Brain microvascular endothelial cell (primary cell): ENCODE results near the gene KCND2.

Experiments
- DNase-seq: peaks from one replicate; pipeline ENCODE4 v3.0.0-alpha.2; 2020
- H3K27ac ChIP-seq: fragments of 250-450 bp; sonication (Bioruptor Pico); 2 replicates; pipeline ENCODE4 v1.5.1; 2020; ENCODE audit warnings: mild to moderate bottlenecking, moderate library complexity
- H3K27me3 ChIP-seq: fragments of 250-450 bp; sonication (Bioruptor Pico); replicated peaks from 2 replicates; pipeline ENCODE4 v1.5.1; 2020; ENCODE audit warnings: mild to moderate bottlenecking
- H3K36me3 ChIP-seq: fragments of 250-450 bp; sonication (Bioruptor Pico); replicated peaks from 2 replicates; pipeline ENCODE4 v1.5.1; 2020; ENCODE audit warnings: mild to moderate bottlenecking
- H3K4me3 ChIP-seq: 2 replicates; pipeline ENCODE4 v1.5.1; 2011; ENCODE audit warnings: low read depth, mild to moderate bottlenecking, control low read depth, low read length, moderate library complexity
- CTCF ChIP-seq: IDR thresholded peaks from 2 replicates; pipeline ENCODE4 v1.5.1; 2011; ENCODE audit warnings: low read depth, mild to moderate bottlenecking, moderate library complexity, low read length, control low read depth, inconsistent platforms; ENCODE audit errors: missing control alignments
- in situ Hi-C: cut with HindIII; loops from 2 replicates; pipeline ENCODE4 v1.10.0; 2017; ENCODE audit warnings: low sequenced_read_pairs, low pct_ligation_motif_present

KCND2 gene

DNA sequence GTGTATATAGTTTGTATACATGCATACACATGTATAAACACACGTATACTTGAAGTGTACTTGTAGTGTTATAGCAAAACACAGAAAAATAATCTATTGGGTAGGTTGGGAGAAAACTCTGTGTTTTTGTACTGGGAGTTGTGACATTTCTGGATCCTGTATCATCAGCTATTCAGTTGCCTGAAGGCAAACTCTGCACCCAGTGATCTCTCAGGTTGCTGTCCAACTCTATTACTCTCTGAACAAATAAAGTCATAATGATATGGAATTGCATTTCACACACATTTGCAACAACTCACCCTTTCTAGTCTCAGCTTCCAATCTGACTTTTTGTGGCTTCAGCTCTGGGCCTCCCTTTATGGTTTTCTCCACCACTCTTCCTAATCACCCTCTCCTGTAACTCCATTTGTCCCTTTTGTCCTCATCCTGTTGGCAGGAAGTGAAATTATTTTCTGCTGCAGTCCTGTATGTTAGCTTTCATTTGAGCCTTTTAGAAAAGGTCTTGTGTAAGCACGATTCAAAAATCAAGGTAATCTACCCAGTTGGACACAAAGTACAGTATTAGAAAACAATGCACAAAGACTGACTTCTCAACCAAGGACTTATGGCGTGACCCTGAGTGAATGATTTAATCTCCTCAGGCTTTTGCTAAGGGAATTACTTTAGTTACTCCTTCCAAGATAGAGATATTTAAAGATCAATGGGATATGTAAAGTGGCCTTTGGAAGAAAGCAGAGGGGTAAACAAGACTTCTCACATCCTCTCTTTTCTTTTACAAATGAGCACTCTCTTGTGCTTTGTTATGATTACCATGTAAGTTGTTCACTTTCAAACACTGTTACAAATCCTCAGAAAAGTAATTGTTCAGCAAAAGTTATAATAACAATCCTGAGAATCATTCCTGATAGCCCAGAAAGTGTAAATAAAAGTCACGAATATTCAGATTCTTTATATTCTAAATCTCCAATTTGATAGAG, 249.1 kb downstream of the KCND2 start:
- H3K4me3 ChIP-seq = no peak overlapping the region
- no peak for DNase-seq
- H3K36me3 ChIP-seq = no peaks in the 10 kb centered on the region
- in situ Hi-C loops = no loop called here
- TF ChIP-seq CTCF = no peak
- no peaks in the 10 kb centered on the region for H3K27me3 ChIP-seq
- no peak overlapping the region for H3K27ac ChIP-seq

- DNase-seq = no peak
- Histone ChIP-seq H3K4me3 (no peak overlapping the region), H3K36me3 (no peaks in the 10 kb centered on the region), H3K27ac (no peak overlapping the region), H3K27me3 (no peaks in the 10 kb centered on the region)
- in situ Hi-C loops = no loop called here
- no peak for TF ChIP-seq CTCF
Observed at GRCh38 chr7:120523985-120524384, 251.0 kb downstream of the KCND2 start.

DNA sequence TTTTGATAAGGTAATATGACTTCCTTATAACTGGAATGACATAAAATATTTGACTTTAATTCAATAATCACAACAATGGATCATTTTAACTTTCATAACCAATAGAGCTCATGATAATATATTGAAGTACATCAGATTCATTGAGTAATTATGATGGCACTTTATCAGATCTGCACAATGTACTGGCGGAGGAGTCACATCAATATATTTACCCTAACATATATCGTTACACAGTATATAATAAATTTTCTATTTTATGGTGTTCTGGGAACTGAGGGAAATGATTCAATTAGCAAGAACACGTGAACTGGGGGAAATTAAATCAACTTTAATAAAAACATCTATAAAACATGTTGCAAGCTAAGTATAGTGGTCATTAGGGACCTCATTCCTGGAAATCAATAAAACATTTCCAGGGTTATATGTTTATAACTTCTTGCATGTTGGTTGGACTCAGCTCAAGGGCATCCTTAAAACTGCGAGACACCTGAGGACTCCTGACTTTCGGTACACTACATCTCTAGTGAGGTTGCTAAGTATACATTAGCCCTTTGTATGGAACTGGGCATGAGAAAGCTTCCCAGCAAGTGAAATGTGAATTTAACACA, 254.0 kb downstream of the KCND2 start:
- no peak for TF ChIP-seq CTCF
- no peak overlapping the region for H3K4me3 ChIP-seq
- no peak overlapping the region for H3K27ac ChIP-seq
- DNase-seq = no peak
- no peaks in the 10 kb centered on the region for H3K36me3 ChIP-seq
- no peaks in the 10 kb centered on the region for H3K27me3 ChIP-seq
- in situ Hi-C loops = no loop called here

DNA sequence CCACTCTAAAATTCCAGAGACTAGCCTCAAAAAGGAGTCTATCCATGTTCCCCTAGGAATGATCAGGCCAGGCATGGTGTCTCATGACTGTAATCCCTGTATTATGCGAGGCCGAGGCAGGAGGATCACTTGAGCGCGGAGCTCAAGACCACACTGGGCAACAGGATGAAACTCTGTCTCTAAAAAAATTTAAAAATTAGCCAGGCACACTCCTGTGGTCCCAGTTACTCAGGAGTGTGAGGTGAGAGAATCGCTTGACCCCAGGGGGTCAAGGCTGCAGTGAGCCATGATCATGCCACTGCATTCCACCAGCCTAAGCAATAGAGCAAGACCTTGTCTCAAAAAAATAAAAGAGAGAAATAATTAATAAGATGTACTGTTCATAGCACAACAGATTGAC, 256.8 kb downstream of the KCND2 start:
- H3K27ac ChIP-seq = no peak overlapping the region
- H3K36me3 ChIP-seq = no peaks in the 10 kb centered on the region
- no peak overlapping the region for H3K4me3 ChIP-seq
- in situ Hi-C loops = no loop called here
- no peaks in the 10 kb centered on the region for H3K27me3 ChIP-seq
- TF ChIP-seq CTCF = no peak
- DNase-seq = no peak

GRCh38 chr7:120538335-120538734, 265.4 kb downstream of the KCND2 start:
- DNase-seq = no peak
- no peak overlapping the region for H3K27ac ChIP-seq
- no peaks in the 10 kb centered on the region for H3K36me3 ChIP-seq
- in situ Hi-C loops = no loop called here
- H3K4me3 ChIP-seq = no peak overlapping the region
- TF ChIP-seq CTCF = no peak
- no peaks in the 10 kb centered on the region for H3K27me3 ChIP-seq
